GM23338 (cell line): ENCODE data around the gene CDC16. TPM values are rescaled to one million over a fixed set of nuclear protein-coding genes. Genes with fewer than 3 reads are reported as not detected.

Experiments
- ATAC-seq: fragments of 200-7000 bp; cut with Tn5 transposase; 3 replicates; pipeline ENCODE4 v1.9.1; 2020
- DNase-seq: peaks from one replicate; pipeline ENCODE4 v3.0.0-alpha.2; 2015; ENCODE audit warnings: low spot score
- H2AFZ ChIP-seq: fragments of 200-600 bp; sonication (generic); 2 replicates; pipeline ENCODE4 v1.8.0; 2016; ENCODE audit warnings: antibody characterized with exemption, mild to moderate bottlenecking, moderate library complexity
- H3F3A ChIP-seq: fragments of 200-600 bp; sonication (generic); replicated peaks from 2 replicates; pipeline ENCODE4 v1.8.0; 2017; ENCODE audit warnings: antibody characterized with exemption, mixed run types, low read depth
- H3K27ac ChIP-seq: fragments of 200-600 bp; sonication (generic); 2 replicates; pipeline ENCODE4 v1.6.1; 2016; ENCODE audit warnings: low read depth
- H3K27me3 ChIP-seq: fragments of 200-600 bp; sonication (generic); 2 replicates; pipeline ENCODE4 v1.8.0; 2016; ENCODE audit warnings: mild to moderate bottlenecking, mixed run types, moderate library complexity; ENCODE audit not compliant: insufficient read depth
- H3K36me3 ChIP-seq: fragments of 200-600 bp; sonication (generic); 2 replicates; pipeline ENCODE4 v1.8.0; 2016; ENCODE audit warnings: mild to moderate bottlenecking; ENCODE audit not compliant: insufficient read depth
- H3K4me1 ChIP-seq: fragments of 200-600 bp; sonication (generic); 2 replicates; pipeline ENCODE4 v1.8.0; 2016; ENCODE audit warnings: mild to moderate bottlenecking, moderate library complexity; ENCODE audit not compliant: insufficient read depth
- H3K4me2 ChIP-seq: fragments of 200-600 bp; sonication (generic); 2 replicates; pipeline ENCODE4 v1.7.1; 2017; ENCODE audit warnings: mixed run types
- H3K4me3 ChIP-seq: fragments of 200-600 bp; sonication (generic); 2 replicates; pipeline ENCODE4 v1.6.1; 2016; ENCODE audit warnings: mixed run types
- H3K79me2 ChIP-seq: fragments of 200-600 bp; sonication (generic); replicated peaks from 2 replicates; pipeline ENCODE4 v1.8.0; 2017; ENCODE audit warnings: mild to moderate bottlenecking; ENCODE audit not compliant: insufficient read depth
- H3K9me2 ChIP-seq: fragments of 200-600 bp; sonication (generic); 2 replicates; pipeline ENCODE4 v1.8.0; 2017; ENCODE audit not compliant: insufficient read depth
- H4K20me1 ChIP-seq: fragments of 200-600 bp; sonication (generic); replicated peaks from 2 replicates; pipeline ENCODE4 v1.8.0; 2017; ENCODE audit warnings: mild to moderate bottlenecking; ENCODE audit not compliant: insufficient read depth
- H3K27ac Mint-ChIP-seq: 2 replicates; pipeline ENCODE4 v1.8.0; 2020; ENCODE audit warnings: inconsistent platforms, mild to moderate bottlenecking, moderate library complexity, mixed read lengths
- H3K27me3 Mint-ChIP-seq: 3 replicates; pipeline ENCODE4 v1.8.0; 2022; ENCODE audit warnings: low read depth, mild to moderate bottlenecking, moderate library complexity, mixed read lengths, inconsistent platforms; ENCODE audit not compliant: insufficient read depth, poor library complexity
- H3K36me3 Mint-ChIP-seq: 3 replicates; pipeline ENCODE4 v1.8.0; 2021; ENCODE audit warnings: low read depth, mild to moderate bottlenecking, inconsistent platforms, moderate library complexity, mixed read lengths
- H3K4me1 Mint-ChIP-seq: 3 replicates; pipeline ENCODE4 v1.8.0; 2020; ENCODE audit warnings: mild to moderate bottlenecking, inconsistent platforms, mixed read lengths
- H3K4me3 Mint-ChIP-seq: 3 replicates; pipeline ENCODE4 v1.8.0; 2021; ENCODE audit warnings: moderate library complexity, mild to moderate bottlenecking, inconsistent platforms, mixed read lengths
- H3K9me3 Mint-ChIP-seq: 3 replicates; pipeline ENCODE4 v1.8.0; 2020; ENCODE audit warnings: moderate library complexity, mild to moderate bottlenecking, inconsistent platforms, mixed read lengths
- CREB1 ChIP-seq: fragments of 250-450 bp; sonication (Bioruptor Pico); IDR thresholded peaks from 2 replicates; pipeline ENCODE4 v1.5.0; 2020; ENCODE audit warnings: low read depth, mild to moderate bottlenecking, moderate library complexity
- ETS1 ChIP-seq: IDR thresholded peaks from 2 replicates; pipeline ENCODE4 v1.6.1; 2016; ENCODE audit warnings: antibody characterized with exemption
- EZH2 ChIP-seq: fragments of 200-600 bp; sonication (generic); IDR thresholded peaks from one replicate; pipeline ENCODE4 v1.8.0; 2017; ENCODE audit warnings: antibody characterized with exemption, mild to moderate bottlenecking, low read depth; ENCODE audit not compliant: unreplicated experiment
- EZH2phosphoT487 ChIP-seq: fragments of 200-600 bp; sonication (generic); IDR thresholded peaks from one replicate; pipeline ENCODE4 v1.8.1; 2018; ENCODE audit warnings: antibody characterized with exemption; ENCODE audit not compliant: unreplicated experiment
- JUNB ChIP-seq: IDR thresholded peaks from one replicate; pipeline ENCODE4 v1.6.1; 2016; ENCODE audit warnings: antibody characterized with exemption; ENCODE audit not compliant: unreplicated experiment
- POLR2AphosphoS5 ChIP-seq: IDR thresholded peaks from 2 replicates; pipeline ENCODE4 v1.6.1; 2016; ENCODE audit warnings: antibody characterized with exemption, low read depth
- REST ChIP-seq: IDR thresholded peaks from one replicate; pipeline ENCODE4 v1.6.1; 2018; ENCODE audit warnings: antibody characterized with exemption; ENCODE audit not compliant: unreplicated experiment
- ZNF462 ChIP-seq: fragments of 250-450 bp; sonication (Bioruptor Pico); IDR thresholded peaks from 2 replicates; pipeline ENCODE4 v1.5.0; 2020; ENCODE audit warnings: mild to moderate bottlenecking, moderate library complexity
- polyA plus RNA-seq: library from polyadenylated mRNA; unstranded; fragments of >200 nt; fragmentation: Nextera tagmentation; extraction: Ambion mirVana; gene quantifications from 2 replicates; pipeline ENCODE4 v1.2.1, GENCODE V29; 2016
- total RNA-seq: library from RNA; depleted of rRNA; stranded (reverse); fragments of >200 nt; shearing (Covaris generic); gene quantifications from 2 replicates; pipeline ENCODE4 v1.2.3, GENCODE V29; 2014

CDC16 gene
- total and polyA plus RNA-seq, 2 experiments from 2014 or later = 86.1 to 91.3 TPM

- Histone ChIP-seq H2AFZ (no peak overlapping the region), H3K27me3 (no peaks in the 10 kb centered on the region), H3F3A (0 out of 2 replicates have a peak, but pooled peaks cover 5% of the 10 kb centered on the region), H3K4me3 (no peak overlapping the region), H3K27ac (no peak overlapping the region), H4K20me1 (peaks cover 17% of the 10 kb centered on the region; the same call in 1 of the 2 replicates), H3K4me2 (no peak overlapping the region), H3K36me3 (peaks cover 65% of the 10 kb centered on the region), H3K79me2 (peaks cover 6% of the 10 kb centered on the region), H3K9me2 (no peaks in the 10 kb centered on the region), H3K4me1 (peaks cover 26% of the 10 kb centered on the region)
- peaks cover 88% of the 10 kb centered on the region for H3K36me3 Mint-ChIP-seq
- ATAC-seq = no peak
- H3K9me3 Mint-ChIP-seq = no peaks in the 10 kb centered on the region
- H3K4me1 Mint-ChIP-seq = peaks cover 26% of the 10 kb centered on the region
- H3K4me3 Mint-ChIP-seq = no peak overlapping the region
- TF ChIP-seq ZNF462 (CRISPR knock-in tag) = no peak
- no peak for TF ChIP-seq JUNB
- TF ChIP-seq POLR2AphosphoS5 = no peak
- TF ChIP-seq CREB1 (CRISPR knock-in tag) = no peak
- no peak for TF ChIP-seq EZH2phosphoT487
- no peak for TF ChIP-seq EZH2
- TF ChIP-seq REST = no peak
- no peak for TF ChIP-seq ETS1
- no peak for DNase-seq
- H3K27me3 Mint-ChIP-seq = peaks cover 2% of the 10 kb centered on the region
- no peak overlapping the region for H3K27ac Mint-ChIP-seq
These were observed 25.3 kb downstream of the CDC16 start for GRCh38 chr13:114259974-114260373.
